GM10248 (cell line): Measurements from ENCODE around the gene PRKN.

ENCODE experiments used
- CTCF ChIA-PET: fragments of 300-600 bp; sonication (Branson Sonifier 250); formaldehyde crosslinking; extraction: SDS; loops from one replicate; lab custom pipeline; 2021; ENCODE audit warnings: antibody characterized with exemption; lab: Yijun Ruan, JAX
- POLR2A ChIA-PET: fragments of 350-650 bp; sonication (Branson Sonifier 250); formaldehyde crosslinking; extraction: SDS; loops from one replicate; lab custom pipeline; 2020; ENCODE audit warnings: antibody characterized with exemption; lab: Yijun Ruan, JAX
- DNase-seq: peaks from one replicate; pipeline ENCODE4 v3.0.0; 2012; ENCODE audit errors: extremely low spot score
- CTCF ChIP-seq: IDR thresholded peaks from 2 replicates; pipeline ENCODE4 v1.5.1; 2012; ENCODE audit warnings: mild to moderate bottlenecking, low read depth; ENCODE audit errors: extremely low read depth, missing control alignments, control extremely low read depth

Gene PRKN

GRCh38 chr6:162481320-162481719 lies 246.2 kb downstream of the PRKN start:
- TF ChIP-seq CTCF: no peak
- DNase-seq: no peak
- POLR2A ChIA-PET: no interaction called here
- CTCF ChIA-PET: no interaction called here

- ChIA-PET CTCF (no interaction called here), POLR2A (no interaction called here)
- DNase-seq: no peak
- no peak for TF ChIP-seq CTCF
Measured at GRCh38 chr6:162478192-162478671, 249.3 kb downstream of the PRKN start.

- DNase-seq: no peak
- TF ChIP-seq CTCF: no peak
- POLR2A ChIA-PET: no interaction called here
- CTCF ChIA-PET: no interaction called here
Measured at GRCh38 chr6:162474722-162475121, 252.8 kb downstream of the PRKN start.

- TF ChIP-seq CTCF: no peak
- ChIA-PET POLR2A (no interaction called here), CTCF (no interaction called here)
- no peak for DNase-seq
Measured at GRCh38 chr6:162471842-162472241, 255.7 kb downstream of the PRKN start.

- ChIA-PET POLR2A (no interaction called here), CTCF (no interaction called here)
- DNase-seq: no peak
- TF ChIP-seq CTCF: no peak
Measured at GRCh38 chr6:162468326-162468725, 259.2 kb downstream of the PRKN start.

GRCh38 chr6:162467679-162468078 lies 259.9 kb downstream of the PRKN start:
- ChIA-PET CTCF (no interaction called here), POLR2A (no interaction called here)
- TF ChIP-seq CTCF: no peak
- no peak for DNase-seq

- TF ChIP-seq CTCF: no peak
- POLR2A ChIA-PET: no interaction called here
Measured at GRCh38 chr6:162463576-162463975, 264.0 kb downstream of the PRKN start.

More at GRCh38 chr6:162463576-162463975, 264.0 kb downstream of the PRKN start:
- CTCF ChIA-PET: no interaction called here
- no peak for DNase-seq
